NOMO-1 treated with dmso at 0.1 percent for 144 hours (cell line): ENCODE data around the gene PAQR8.

Experiments
- DNase-seq: peaks from one replicate; lab custom pipeline; 2025; ENCODE audit not compliant: unreplicated experiment; lab: John Stamatoyannopoulos, UW

Gene PAQR8

GRCh38 chr6:52457096-52457495 lies 95.1 kb downstream of the PAQR8 start:
- DNase-seq = no peak
